Measurements from ENCODE around the gene AK2.
"Not testable (repeated sequence)": the region's sequence is repeated elsewhere in the genome, so short reads cannot be mapped to it uniquely, and the experiment has no call there.

AK2 gene

GRCh38 chr1:32997381-32997891, 39.2 kb downstream of the AK2 start:
- DNase-seq, result no peak

- DNase-seq, result not testable (repeated sequence)
These were observed 43.4 kb downstream of the AK2 start for GRCh38 chr1:32993324-32993636.

- DNase-seq, result no peak
These were observed 44.0 kb downstream of the AK2 start for GRCh38 chr1:32992489-32993323.

GRCh38 chr1:32991819-32992488, 44.7 kb downstream of the AK2 start:
- no peak for DNase-seq

GRCh38 chr1:32991386-32991785, 45.3 kb downstream of the AK2 start:
- DNase-seq, result no peak

GRCh38 chr1:32990887-32991286, 45.8 kb downstream of the AK2 start:
- DNase-seq, result no peak

GRCh38 chr1:32989160-32990050, 47.3 kb downstream of the AK2 start:
- DNase-seq, result no peak

- DNase-seq, result no peak
These were observed 48.0 kb downstream of the AK2 start for GRCh38 chr1:32988665-32989064.

GRCh38 chr1:32985226-32985625, 51.5 kb downstream of the AK2 start:
- no peak for DNase-seq

GRCh38 chr1:32984455-32985171, 52.1 kb downstream of the AK2 start:
- no peak for DNase-seq

GRCh38 chr1:32984090-32984454, 52.6 kb downstream of the AK2 start:
- no peak for DNase-seq

GRCh38 chr1:32983020-32983419, 53.7 kb downstream of the AK2 start:
- DNase-seq, result no peak

- DNase-seq, result no peak
These were observed 55.4 kb downstream of the AK2 start for GRCh38 chr1:32981003-32981901.

GRCh38 chr1:32980080-32980479, 56.6 kb downstream of the AK2 start:
- no peak for DNase-seq

- no peak for DNase-seq
These were observed 57.8 kb downstream of the AK2 start for GRCh38 chr1:32978854-32979253.

GRCh38 chr1:32977546-32978087, 59.1 kb downstream of the AK2 start:
- DNase-seq, result no peak

GRCh38 chr1:32975055-32975454, 61.6 kb downstream of the AK2 start:
- DNase-seq, result not testable (repeated sequence)

- not testable (repeated sequence) for DNase-seq
These were observed 63.2 kb downstream of the AK2 start for GRCh38 chr1:32973458-32973857.

- no peak for DNase-seq
These were observed 63.8 kb downstream of the AK2 start for GRCh38 chr1:32972814-32973428.

- DNase-seq, result no peak
These were observed 65.1 kb downstream of the AK2 start for GRCh38 chr1:32971576-32971975.

GRCh38 chr1:32971156-32971555, 65.5 kb downstream of the AK2 start:
- no peak for DNase-seq
